ENCODE data around the gene CDKN1B.
"Not testable (repeated sequence)": the region's sequence is repeated elsewhere in the genome, so short reads cannot be mapped to it uniquely, and the experiment has no call there.

The CDKN1B gene

DNA sequence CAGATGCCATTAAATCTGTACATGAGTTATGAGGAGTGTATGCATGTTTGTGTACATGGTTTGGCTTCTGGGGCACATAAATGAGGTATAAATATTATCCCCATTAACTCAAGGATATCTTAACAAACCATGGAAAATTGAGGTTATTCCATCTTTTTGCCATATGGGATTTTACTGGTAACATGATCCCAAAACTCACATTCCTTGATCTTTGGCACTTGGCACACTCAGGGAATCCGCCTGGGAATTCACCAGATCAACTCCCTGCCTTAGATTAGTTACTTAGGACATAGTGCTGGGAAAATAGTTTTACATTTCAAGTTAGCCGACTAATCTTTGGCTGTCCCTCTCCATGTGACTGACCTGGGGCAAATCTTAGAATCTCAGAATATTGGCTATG lies 16.9 kb downstream of the CDKN1B start:
- DNase-seq (ENCODE audit: low spot score in 2 of 2) (no peak), ATAC-seq (replicated peaks; ENCODE audit: extremely low read depth, poor library complexity, severe bottlenecking) (no peak)
- no peak overlapping the region for H3K27ac Mint-ChIP-seq (ENCODE audit: low read depth)
- H3K9me3 Mint-ChIP-seq, result no peaks in the 10 kb centered on the region
- no peaks in the 10 kb centered on the region for H3K27me3 Mint-ChIP-seq
- H3K4me1 Mint-ChIP-seq, result peaks cover 32% of the 10 kb centered on the region
- peaks cover under 1% of the 10 kb centered on the region for H3K36me3 Mint-ChIP-seq (ENCODE audit: insufficient read depth)
- H3K4me3 Mint-ChIP-seq, result no peak overlapping the region

DNA sequence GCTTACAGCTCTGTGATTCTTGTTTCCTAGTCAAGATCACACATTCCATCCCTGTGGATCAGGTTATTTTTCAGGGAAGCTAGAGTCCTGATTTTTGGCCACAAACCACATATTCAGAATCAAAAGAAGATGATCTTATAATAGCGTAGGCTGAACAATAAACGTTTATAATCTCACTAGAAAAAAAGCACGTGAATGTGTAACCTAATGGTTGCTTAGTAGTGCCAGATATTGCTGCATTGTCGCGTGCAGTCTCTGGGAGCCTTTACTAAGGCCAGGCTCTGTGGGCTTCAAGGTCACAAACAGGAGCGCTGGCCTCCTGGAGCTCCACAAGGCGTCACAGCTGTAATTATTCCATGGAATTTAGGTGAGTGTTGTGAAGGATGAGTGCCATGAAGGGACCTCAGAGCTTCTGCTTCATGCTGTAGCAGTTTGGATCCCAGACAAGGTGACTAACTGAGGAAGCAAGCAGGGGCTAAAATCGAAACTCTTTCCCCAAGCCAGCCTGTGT lies 17.4 kb downstream of the CDKN1B start:
- ATAC-seq (replicated peaks; ENCODE audit: extremely low read depth, poor library complexity, severe bottlenecking) (no peak), DNase-seq (ENCODE audit: low spot score in 2 of 2) (no peak)
- H3K9me3 Mint-ChIP-seq, result no peaks in the 10 kb centered on the region
- H3K27ac Mint-ChIP-seq (ENCODE audit: low read depth), result no peak overlapping the region
- H3K4me1 Mint-ChIP-seq, result peaks cover 32% of the 10 kb centered on the region
- H3K36me3 Mint-ChIP-seq (ENCODE audit: insufficient read depth), result no peaks in the 10 kb centered on the region
- H3K27me3 Mint-ChIP-seq, result no peaks in the 10 kb centered on the region
- no peak overlapping the region for H3K4me3 Mint-ChIP-seq

GRCh38 chr12:12735301-12735700 lies 18.1 kb downstream of the CDKN1B start:
- no peaks in the 10 kb centered on the region for H3K27me3 Mint-ChIP-seq
- no peak for ATAC-seq (replicated peaks; ENCODE audit: extremely low read depth, poor library complexity, severe bottlenecking)
- H3K4me3 Mint-ChIP-seq, result peak overlapping the region; percentile 31
- H3K9me3 Mint-ChIP-seq, result no peaks in the 10 kb centered on the region
- H3K4me1 Mint-ChIP-seq, result peaks cover 32% of the 10 kb centered on the region
- no peaks in the 10 kb centered on the region for H3K36me3 Mint-ChIP-seq (ENCODE audit: insufficient read depth)
- no peak overlapping the region for H3K27ac Mint-ChIP-seq (ENCODE audit: low read depth)
- no peak for DNase-seq (ENCODE audit: low spot score in 2 of 2)

DNA sequence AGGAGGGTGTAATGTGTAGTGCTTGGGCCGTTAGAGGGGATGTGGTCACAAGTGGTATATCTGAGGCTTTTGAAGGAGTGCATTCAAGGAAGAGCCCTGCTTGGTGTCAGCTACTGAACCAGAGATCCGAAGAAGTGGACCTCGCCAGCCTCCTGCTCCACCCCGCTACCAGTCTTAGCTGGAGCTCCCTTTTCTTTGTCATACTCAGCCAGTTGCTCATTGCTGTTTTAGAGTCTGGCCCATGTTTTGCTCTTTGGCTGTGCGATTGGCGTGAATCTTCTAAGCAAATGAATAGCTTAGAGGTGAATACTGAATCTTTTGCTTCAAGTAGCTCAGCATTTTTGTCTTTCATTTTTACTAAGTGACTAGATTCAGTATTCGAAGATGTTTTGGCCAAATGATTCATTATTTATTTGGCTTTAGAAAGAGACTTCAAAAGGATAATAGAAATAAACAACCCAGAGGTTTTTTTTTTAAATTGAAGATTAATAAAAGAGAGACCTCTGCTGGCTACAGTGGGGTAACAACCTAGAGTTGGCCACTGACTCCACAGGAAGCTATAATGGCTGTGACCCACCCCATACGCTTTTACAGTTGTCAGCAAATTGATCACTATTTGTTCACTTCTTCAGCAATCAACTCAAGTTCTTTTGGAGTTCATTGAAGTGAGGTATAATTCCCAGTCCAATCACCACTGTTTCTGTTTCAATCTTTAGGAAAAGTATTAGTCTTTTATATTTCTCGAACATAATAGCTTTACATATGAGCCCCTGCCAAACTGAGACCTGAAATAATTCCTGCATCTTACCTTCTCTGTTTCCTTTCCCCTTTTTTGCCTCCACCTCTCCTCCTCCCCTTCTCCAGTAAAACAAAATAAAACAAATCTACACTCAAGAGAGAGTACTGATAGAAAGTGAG lies 19.9 kb downstream of the CDKN1B start:
- H3K4me3 Mint-ChIP-seq, result peak overlapping the region; percentile 63
- H3K4me1 Mint-ChIP-seq, result peaks cover 27% of the 10 kb centered on the region
- no peaks in the 10 kb centered on the region for H3K27me3 Mint-ChIP-seq
- DNase-seq (ENCODE audit: low spot score in 2 of 2) (peak; percentile 30 to 60), ATAC-seq (replicated peaks; ENCODE audit: extremely low read depth, poor library complexity, severe bottlenecking) (peak; percentile 92)
- peak overlapping the region; percentile 87 for H3K27ac Mint-ChIP-seq (ENCODE audit: low read depth)
- no peaks in the 10 kb centered on the region for H3K36me3 Mint-ChIP-seq (ENCODE audit: insufficient read depth)
- H3K9me3 Mint-ChIP-seq, result no peaks in the 10 kb centered on the region

DNA sequence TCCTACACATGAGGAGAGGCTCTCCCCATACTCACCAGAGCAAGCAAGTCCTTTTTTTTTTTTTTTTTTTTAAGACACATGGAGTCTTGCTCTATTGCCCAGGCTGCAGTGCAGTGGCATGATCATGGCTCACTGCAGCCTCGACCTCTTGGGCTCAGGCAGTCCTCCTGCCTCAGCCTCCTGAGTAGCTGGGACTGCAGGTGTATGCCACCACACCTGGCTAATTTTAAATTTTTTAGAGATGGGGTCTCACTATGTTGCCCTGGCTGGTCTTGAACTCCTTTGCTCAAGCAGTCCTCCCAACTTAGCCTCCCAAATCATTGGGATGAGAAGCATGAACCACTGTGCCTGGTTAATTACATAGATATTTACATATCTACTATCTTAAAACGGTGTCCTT lies 21.0 kb downstream of the CDKN1B start:
- H3K27me3 Mint-ChIP-seq; ATAC-seq (replicated peaks; ENCODE audit: extremely low read depth, poor library complexity, severe bottlenecking); H3K4me3 Mint-ChIP-seq; H3K9me3 Mint-ChIP-seq; H3K36me3 Mint-ChIP-seq (ENCODE audit: insufficient read depth); DNase-seq (ENCODE audit: low spot score in 2 of 2): not testable (repeated sequence)
- Mint-ChIP-seq H3K27ac (ENCODE audit: low read depth) (peak overlapping the region; percentile 87), H3K4me1 (peaks cover 27% of the 10 kb centered on the region)

DNA sequence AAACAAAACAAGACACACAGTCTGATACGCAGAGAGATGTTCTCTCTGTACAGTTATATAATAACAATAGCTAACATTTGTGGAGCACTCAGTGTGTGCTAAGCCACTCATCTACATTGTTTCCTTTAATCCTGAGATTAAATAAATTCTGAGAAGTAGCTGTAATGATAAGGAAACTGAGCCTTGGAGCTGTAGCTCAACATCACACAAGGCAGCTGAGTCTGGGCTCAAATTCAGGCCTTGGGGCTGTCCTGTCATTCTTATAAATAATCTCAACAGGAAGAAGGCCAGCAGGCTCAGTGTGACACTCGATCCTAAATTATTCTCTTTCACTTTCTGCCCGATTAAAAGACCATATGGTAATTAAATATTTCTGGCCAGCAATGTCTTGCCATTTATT lies 24.5 kb downstream of the CDKN1B start:
- H3K4me3 Mint-ChIP-seq, result no peak overlapping the region
- no peaks in the 10 kb centered on the region for H3K9me3 Mint-ChIP-seq
- no peaks in the 10 kb centered on the region for H3K36me3 Mint-ChIP-seq (ENCODE audit: insufficient read depth)
- DNase-seq (ENCODE audit: low spot score in 2 of 2), result no peak
- no peaks in the 10 kb centered on the region for H3K27me3 Mint-ChIP-seq
- H3K4me1 Mint-ChIP-seq, result peaks cover 10% of the 10 kb centered on the region
- H3K27ac Mint-ChIP-seq (ENCODE audit: low read depth), result no peak overlapping the region
- no peak for ATAC-seq (replicated peaks; ENCODE audit: extremely low read depth, poor library complexity, severe bottlenecking)

- H3K27ac Mint-ChIP-seq (ENCODE audit: low read depth), result no peak overlapping the region
- H3K9me3 Mint-ChIP-seq, result no peaks in the 10 kb centered on the region
- DNase-seq (ENCODE audit: low spot score in 2 of 2) (no peak), ATAC-seq (replicated peaks; ENCODE audit: extremely low read depth, poor library complexity, severe bottlenecking) (no peak)
- H3K4me1 Mint-ChIP-seq, result no peaks in the 10 kb centered on the region
- peaks cover 1% of the 10 kb centered on the region for H3K36me3 Mint-ChIP-seq (ENCODE audit: insufficient read depth)
- no peaks in the 10 kb centered on the region for H3K27me3 Mint-ChIP-seq
- no peak overlapping the region for H3K4me3 Mint-ChIP-seq
Observed at GRCh38 chr12:12744546-12745305, 27.6 kb downstream of the CDKN1B start.

DNA sequence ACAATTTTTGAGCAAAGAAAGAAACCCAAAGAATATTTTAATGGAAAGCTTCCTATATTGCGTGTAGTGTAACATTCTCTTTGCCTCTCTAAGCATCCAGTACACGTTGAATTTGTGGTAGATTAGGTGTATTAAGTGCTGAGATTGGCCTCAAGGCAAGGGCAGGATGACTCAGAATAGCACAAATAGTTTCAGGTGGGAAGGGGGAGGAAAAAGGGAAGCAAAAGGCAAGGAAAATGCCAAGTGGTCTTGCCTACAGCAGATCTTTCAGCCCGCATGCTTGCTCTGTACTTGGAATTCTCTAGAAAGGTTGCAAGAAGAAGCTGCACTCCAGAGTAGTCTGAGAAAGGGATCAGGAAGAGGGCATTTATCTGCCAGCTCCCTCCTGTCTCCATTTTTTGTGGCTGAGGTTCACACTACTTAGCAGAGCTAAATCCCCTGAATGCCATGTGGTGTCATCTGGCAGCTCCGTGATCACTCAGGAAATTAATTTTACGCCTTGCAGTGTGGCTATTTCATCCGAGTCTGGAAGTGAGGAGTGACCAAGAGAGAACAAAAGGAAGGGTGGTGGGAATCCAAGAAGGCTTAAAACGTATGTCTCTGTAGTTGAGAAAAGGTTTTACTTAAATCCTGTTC lies 28.5 kb downstream of the CDKN1B start:
- Mint-ChIP-seq H3K27me3 (no peaks in the 10 kb centered on the region), H3K4me3 (no peak overlapping the region), H3K27ac (ENCODE audit: low read depth) (no peak overlapping the region), H3K36me3 (ENCODE audit: insufficient read depth) (peaks cover 1% of the 10 kb centered on the region), H3K9me3 (no peaks in the 10 kb centered on the region), H3K4me1 (no peaks in the 10 kb centered on the region)
- no peak for ATAC-seq (replicated peaks; ENCODE audit: extremely low read depth, poor library complexity, severe bottlenecking)
- DNase-seq (ENCODE audit: low spot score in 2 of 2), result no peak

GRCh38 chr12:12747278-12747677 lies 30.1 kb downstream of the CDKN1B start:
- H3K27me3 Mint-ChIP-seq, result no peaks in the 10 kb centered on the region
- ATAC-seq (replicated peaks; ENCODE audit: extremely low read depth, poor library complexity, severe bottlenecking), result no peak
- no peak overlapping the region for H3K27ac Mint-ChIP-seq (ENCODE audit: low read depth)

GRCh38 chr12:12748044-12748443 lies 30.9 kb downstream of the CDKN1B start:
- H3K27ac Mint-ChIP-seq (ENCODE audit: low read depth), result no peak overlapping the region
- DNase-seq (ENCODE audit: low spot score in 2 of 2), result no peak
- H3K27me3 Mint-ChIP-seq, result no peaks in the 10 kb centered on the region
- no peaks in the 10 kb centered on the region for H3K9me3 Mint-ChIP-seq
- peaks cover 1% of the 10 kb centered on the region for H3K36me3 Mint-ChIP-seq (ENCODE audit: insufficient read depth)
- ATAC-seq (replicated peaks; ENCODE audit: extremely low read depth, poor library complexity, severe bottlenecking), result no peak
- no peak overlapping the region for H3K4me3 Mint-ChIP-seq
- no peaks in the 10 kb centered on the region for H3K4me1 Mint-ChIP-seq

More at GRCh38 chr12:12747278-12747677, 30.1 kb downstream of the CDKN1B start:
- no peaks in the 10 kb centered on the region for H3K4me1 Mint-ChIP-seq
- no peak overlapping the region for H3K4me3 Mint-ChIP-seq
- no peaks in the 10 kb centered on the region for H3K9me3 Mint-ChIP-seq
- no peak for DNase-seq (ENCODE audit: low spot score in 2 of 2)
- peaks cover 1% of the 10 kb centered on the region for H3K36me3 Mint-ChIP-seq (ENCODE audit: insufficient read depth)

- no peak for DNase-seq (ENCODE audit: low spot score in 2 of 2)
- Mint-ChIP-seq H3K9me3 (no peaks in the 10 kb centered on the region), H3K4me1 (no peaks in the 10 kb centered on the region), H3K27ac (ENCODE audit: low read depth) (no peak overlapping the region), H3K4me3 (no peak overlapping the region), H3K36me3 (ENCODE audit: insufficient read depth) (peaks cover 1% of the 10 kb centered on the region), H3K27me3 (no peaks in the 10 kb centered on the region)
- ATAC-seq (replicated peaks; ENCODE audit: extremely low read depth, poor library complexity, severe bottlenecking), result no peak
Observed at GRCh38 chr12:12749433-12749832, 32.3 kb downstream of the CDKN1B start.

GRCh38 chr12:12755923-12756322 lies 38.8 kb downstream of the CDKN1B start:
- no peak overlapping the region for H3K27ac Mint-ChIP-seq (ENCODE audit: low read depth)
- H3K4me3 Mint-ChIP-seq, result no peak overlapping the region
- no peaks in the 10 kb centered on the region for H3K27me3 Mint-ChIP-seq
- no peaks in the 10 kb centered on the region for H3K4me1 Mint-ChIP-seq
- ATAC-seq (replicated peaks; ENCODE audit: extremely low read depth, poor library complexity, severe bottlenecking) (no peak), DNase-seq (ENCODE audit: low spot score in 2 of 2) (no peak)
- no peaks in the 10 kb centered on the region for H3K36me3 Mint-ChIP-seq (ENCODE audit: insufficient read depth)
- no peaks in the 10 kb centered on the region for H3K9me3 Mint-ChIP-seq
